Dedifferentiated amniotic fluid mesenchymal stem cell (primary cell): ENCODE results near the gene CLEC18C.
"Not testable (repeated sequence)": the region's sequence is repeated elsewhere in the genome, so short reads cannot be mapped to it uniquely, and the experiment has no call there.

Source experiments
- DNase-seq: peaks from one replicate; pipeline ENCODE4 v3.0.0-alpha.2; 2016; ENCODE audit errors: extremely low spot score

CLEC18C gene

GRCh38 chr16:70206382-70206781 is 32.8 kb downstream of the CLEC18C start:
- DNase-seq = not testable (repeated sequence)

DNA sequence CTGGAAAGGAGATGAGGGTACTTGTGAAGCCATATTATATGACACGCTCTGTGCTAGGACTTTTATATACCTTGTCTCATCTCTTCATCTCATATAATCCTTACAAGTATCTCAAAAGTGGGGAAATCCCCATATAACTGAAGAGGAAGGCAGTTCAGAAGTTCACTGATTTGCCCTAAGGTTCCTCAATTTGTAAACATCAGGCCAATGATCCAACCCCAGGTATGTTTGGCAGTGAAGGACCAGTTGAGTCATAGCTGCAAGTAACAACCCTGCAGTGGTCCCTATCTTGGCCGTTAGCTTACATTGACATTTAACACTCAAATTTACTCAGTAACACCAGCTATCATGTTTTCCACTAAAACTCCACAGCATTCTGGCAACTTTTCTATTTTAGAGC is 45.0 kb downstream of the CLEC18C start:
- not testable (repeated sequence) for DNase-seq

- not testable (repeated sequence) for DNase-seq
These were observed 49.0 kb downstream of the CLEC18C start for GRCh38 chr16:70222574-70222973.

DNA sequence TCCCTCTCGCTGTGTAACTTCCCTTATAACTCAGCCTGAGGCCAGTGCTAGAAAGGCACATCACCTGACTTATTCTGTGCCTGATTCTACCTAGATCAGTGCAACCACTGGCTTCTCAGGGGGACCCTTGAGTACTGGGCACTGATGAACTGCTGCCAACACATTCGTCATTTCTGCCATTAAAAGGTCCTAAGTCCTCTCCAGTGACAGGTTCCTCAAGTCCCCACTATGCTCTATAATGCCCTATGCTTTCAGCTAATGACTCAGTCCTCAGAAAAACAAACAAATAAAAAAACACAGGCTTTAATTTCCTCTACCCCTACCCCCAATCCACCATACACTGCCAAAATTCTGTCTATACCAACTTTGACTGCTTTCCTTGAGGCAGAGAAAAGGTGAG is 49.6 kb downstream of the CLEC18C start:
- not testable (repeated sequence) for DNase-seq

GRCh38 chr16:70223971-70224513 is 50.5 kb downstream of the CLEC18C start:
- not testable (repeated sequence) for DNase-seq

DNA sequence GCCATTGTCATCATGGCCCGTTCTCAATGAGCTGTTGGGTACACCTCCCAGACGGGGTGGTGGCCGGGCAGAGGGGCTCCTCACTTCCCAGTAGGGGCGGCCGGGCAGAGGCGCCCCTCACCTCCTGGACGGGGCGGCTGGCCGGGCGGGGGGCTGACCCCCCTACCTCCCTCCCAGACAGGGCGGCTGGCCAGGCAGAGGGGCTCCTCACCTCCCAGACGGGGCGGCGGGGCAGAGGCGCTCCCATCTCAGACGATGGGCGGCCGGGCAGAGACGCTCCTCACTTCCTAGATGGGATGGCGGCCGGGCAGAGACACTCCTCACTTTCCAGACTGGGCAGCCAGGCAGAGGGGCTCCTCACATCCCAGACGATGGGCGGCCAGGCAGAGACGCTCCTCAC is 51.1 kb downstream of the CLEC18C start:
- not testable (repeated sequence) for DNase-seq

GRCh38 chr16:70225430-70225829 is 51.8 kb downstream of the CLEC18C start:
- DNase-seq = not testable (repeated sequence)

GRCh38 chr16:70226024-70226423 is 52.4 kb downstream of the CLEC18C start:
- DNase-seq = not testable (repeated sequence)

- not testable (repeated sequence) for DNase-seq
These were observed 58.2 kb downstream of the CLEC18C start for GRCh38 chr16:70231831-70232230.
